Liver (tissue), 9 donors: Measurements from ENCODE around the gene BUB1. TPM values are rescaled to one million over a fixed set of nuclear protein-coding genes. Genes with fewer than 3 reads are reported as not detected.

ENCODE experiments used
- DNase-seq: peaks from one replicate; pipeline ENCODE4 v3.0.0-alpha.2; 2017; ENCODE audit warnings: low spot score
- H3K27ac ChIP-seq, 2 donors: one replicate each; pipeline ENCODE4 v1.7.0; 2013; ENCODE audit warnings: inconsistent platforms in 2 of 2, low read length in 2 of 2, control low read depth in 1 of 2, low read depth in 1 of 2, mild to moderate bottlenecking in 1 of 2
- H3K27me3 ChIP-seq, 4 donors: one replicate each; pipeline versions ENCODE4 v1.6.1 to v1.7.0; 2013; ENCODE audit warnings: low read length in 3 of 4, inconsistent platforms in 1 of 4, mild to moderate bottlenecking in 1 of 4, moderate library complexity in 1 of 4; ENCODE audit not compliant: control insufficient read depth in 4 of 4, insufficient read depth in 4 of 4
- H3K36me3 ChIP-seq, 4 donors: one replicate each; pipeline versions ENCODE4 v1.6.1 to v1.7.0; 2013; ENCODE audit warnings: low read length in 3 of 4, mild to moderate bottlenecking in 3 of 4, low read depth in 1 of 4, moderate library complexity in 1 of 4; ENCODE audit not compliant: control insufficient read depth in 4 of 4, insufficient read depth in 3 of 4
- H3K4me1 ChIP-seq, 4 donors: one replicate each; pipeline versions ENCODE4 v1.6.1 to v1.7.0; 2013; ENCODE audit warnings: low read length in 3 of 4, mild to moderate bottlenecking in 3 of 4, moderate library complexity in 1 of 4; ENCODE audit not compliant: control insufficient read depth in 4 of 4, insufficient read depth in 4 of 4
- H3K4me3 ChIP-seq, 3 donors: one replicate each; pipeline versions ENCODE4 v1.6.1 to v1.7.0; 2013; ENCODE audit warnings: low read length in 3 of 3, control low read depth in 1 of 3, low read depth in 1 of 3, mild to moderate bottlenecking in 1 of 3
- H3K9ac ChIP-seq, 2 donors: one replicate each; pipeline ENCODE4 v1.7.0; 2013; ENCODE audit warnings: low read length in 2 of 2, mild to moderate bottlenecking in 2 of 2, moderate library complexity in 2 of 2, control low read depth in 1 of 2, low read depth in 1 of 2
- H3K9me3 ChIP-seq, 4 donors: one replicate each; pipeline versions ENCODE4 v1.6.1 to v1.7.0; 2013; ENCODE audit warnings: low read length in 3 of 4; ENCODE audit not compliant: control insufficient read depth in 4 of 4
- ATF3 ChIP-seq: IDR thresholded peaks from 2 replicates; pipeline ENCODE4 v1.6.1; 2016; ENCODE audit warnings: antibody characterized with exemption
- FOXA1 ChIP-seq: IDR thresholded peaks from 2 replicates; pipeline ENCODE4 v1.6.1; 2016; ENCODE audit warnings: antibody characterized with exemption
- FOXA2 ChIP-seq: IDR thresholded peaks from 2 replicates; pipeline ENCODE4 v1.6.1; 2016; ENCODE audit warnings: antibody characterized with exemption
- GABPA ChIP-seq, 2 donors: IDR thresholded peaks in 1 of 2; conservative IDR thresholded peaks in 1 of 2; 2 replicates each; pipeline ENCODE4 v1.6.1; 2016; ENCODE audit warnings: antibody characterized with exemption in 2 of 2, mild to moderate bottlenecking in 1 of 2, moderate library complexity in 1 of 2
- HNF4A ChIP-seq, 2 donors: conservative IDR thresholded peaks; 2 replicates each; pipeline ENCODE4 v1.6.1; 2016; ENCODE audit warnings: antibody characterized with exemption in 2 of 2, mild to moderate bottlenecking in 2 of 2
- HNF4G ChIP-seq: IDR thresholded peaks from 2 replicates; pipeline ENCODE4 v1.6.1; 2016; ENCODE audit warnings: antibody characterized with exemption
- JUND ChIP-seq, 2 donors: IDR thresholded peaks; 2 replicates each; pipeline ENCODE4 v1.6.1; 2016; ENCODE audit warnings: antibody characterized with exemption in 2 of 2
- NR2F2 ChIP-seq: IDR thresholded peaks from 2 replicates; pipeline ENCODE4 v1.6.1; 2016; ENCODE audit warnings: antibody characterized with exemption
- RXRA ChIP-seq, 2 donors: IDR thresholded peaks; 2 replicates each; pipeline ENCODE4 v1.6.1; 2017 to 2018; ENCODE audit warnings: antibody characterized with exemption in 2 of 2, mild to moderate bottlenecking in 1 of 2
- TAF1 ChIP-seq: conservative IDR thresholded peaks from 2 replicates; pipeline ENCODE4 v1.6.1; 2016; ENCODE audit warnings: antibody characterized with exemption, mild to moderate bottlenecking
- YY1 ChIP-seq: IDR thresholded peaks from 2 replicates; pipeline ENCODE4 v1.6.1; 2016; ENCODE audit warnings: antibody characterized with exemption, mild to moderate bottlenecking
- WGBS: extraction: QIAGEN DNeasy Blood & Tissue Kit; methylation state at CpG from one replicate; pipeline ENCODE4 v1.1.7; 2013; 5-methylcytosine and 5-hydroxymethylcytosine counted together
- polyA plus RNA-seq, 2 donors: library from polyadenylated mRNA; stranded (reverse) in 1 of 2; unstranded in 1 of 2; fragments of 200-250 nt in 1 of 2; fragments of >200 nt in 1 of 2; fragmentation: Nextera tagmentation in 1 of 2; extraction: Ambion mirVana in 1 of 2; gene quantifications; one replicate each; pipeline versions ENCODE4 v1.2.1 to v1.2.3, GENCODE V29; 2013 to 2015
- total RNA-seq, 2 donors: library from RNA; depleted of rRNA; stranded (reverse); fragments of >200 nt; gene quantifications; one replicate each; pipeline ENCODE4 v1.2.3, GENCODE V29; 2014
- donor health status: healthy.
- donor health status: healthy.
- donor health status: healthy.
- donor health status: healthy.
- donor health status: healthy.

Gene BUB1
- total and polyA plus RNA-seq, 4 donors = 0.08 to 46.1 (median 1.1) TPM

- TF ChIP-seq NR2F2 (no peak), RXRA (IDR thresholded peaks at IDR 0.05) (no peak), FOXA1 (no peak), GABPA (IDR thresholded peaks at IDR 0.05 in 1 of 2, conservative IDR thresholded peaks at IDR 0.05 in 1 of 2) (no peak)
Observed at GRCh38 chr2:110718382-110718781, 40.5 kb upstream of the BUB1 start (continued).

GRCh38 chr2:110717734-110718133 is 39.9 kb upstream of the BUB1 start:
- no peak for DNase-seq
- Histone ChIP-seq H3K4me1 (peaks cover 0 to 22% (median 10%) of the 10 kb centered on the region in 4 donors), H3K36me3 (no peaks in the 10 kb centered on the region), H3K9ac (no peak overlapping the region), H3K4me3 (no peak overlapping the region), H3K9me3 (no peaks in the 10 kb centered on the region), H3K27me3 (no peaks in the 10 kb centered on the region), H3K27ac (no peak overlapping the region)
- 40% methylated on average over 4 of the region's 4 CpGs for WGBS
- no peak for TF ChIP-seq ATF3
- peak in 1 of 2 donors; percentile 35 for TF ChIP-seq HNF4A (conservative IDR thresholded peaks at IDR 0.05)
- peak in 1 of 2 donors; percentile 64 for TF ChIP-seq RXRA (IDR thresholded peaks at IDR 0.05)
- TF ChIP-seq NR2F2 = peak; percentile 68
- TF ChIP-seq FOXA1 = no peak

- H3K36me3 ChIP-seq = no peaks in the 10 kb centered on the region
- H3K9ac ChIP-seq = no peak overlapping the region
- H3K27ac ChIP-seq = no peak overlapping the region
- peaks cover 0 to 22% (median 10%) of the 10 kb centered on the region in 4 donors for H3K4me1 ChIP-seq
- TF ChIP-seq FOXA2 (no peak), JUND (IDR thresholded peaks at IDR 0.05) (no peak), HNF4A (conservative IDR thresholded peaks at IDR 0.05) (no peak), HNF4G (no peak)
- H3K9me3 ChIP-seq = no peaks in the 10 kb centered on the region
- 78% methylated on average over 3 of the region's 3 CpGs for WGBS
- DNase-seq = no peak
- H3K27me3 ChIP-seq = no peaks in the 10 kb centered on the region
- H3K4me3 ChIP-seq = no peak overlapping the region
Observed at GRCh38 chr2:110716959-110717645, 39.2 kb upstream of the BUB1 start.

- 64% methylated on average over 6 of the region's 6 CpGs for WGBS
- H3K9me3 ChIP-seq = no peaks in the 10 kb centered on the region
- no peak overlapping the region for H3K27ac ChIP-seq
- DNase-seq = no peak
- no peaks in the 10 kb centered on the region for H3K36me3 ChIP-seq
- peaks cover 0 to 14% (median 7%) of the 10 kb centered on the region in 4 donors for H3K4me1 ChIP-seq
- no peak overlapping the region for H3K4me3 ChIP-seq
- no peaks in the 10 kb centered on the region for H3K27me3 ChIP-seq
- no peak overlapping the region for H3K9ac ChIP-seq
- no peak for TF ChIP-seq TAF1
- peak; percentile 30 for TF ChIP-seq YY1
- peak in 1 of 2 donors; percentile 33 for TF ChIP-seq RXRA (IDR thresholded peaks at IDR 0.05)
Observed at GRCh38 chr2:110714452-110715224, 36.8 kb upstream of the BUB1 start.
